ENCODE results near the gene SMYD2.

Gene SMYD2

DNA sequence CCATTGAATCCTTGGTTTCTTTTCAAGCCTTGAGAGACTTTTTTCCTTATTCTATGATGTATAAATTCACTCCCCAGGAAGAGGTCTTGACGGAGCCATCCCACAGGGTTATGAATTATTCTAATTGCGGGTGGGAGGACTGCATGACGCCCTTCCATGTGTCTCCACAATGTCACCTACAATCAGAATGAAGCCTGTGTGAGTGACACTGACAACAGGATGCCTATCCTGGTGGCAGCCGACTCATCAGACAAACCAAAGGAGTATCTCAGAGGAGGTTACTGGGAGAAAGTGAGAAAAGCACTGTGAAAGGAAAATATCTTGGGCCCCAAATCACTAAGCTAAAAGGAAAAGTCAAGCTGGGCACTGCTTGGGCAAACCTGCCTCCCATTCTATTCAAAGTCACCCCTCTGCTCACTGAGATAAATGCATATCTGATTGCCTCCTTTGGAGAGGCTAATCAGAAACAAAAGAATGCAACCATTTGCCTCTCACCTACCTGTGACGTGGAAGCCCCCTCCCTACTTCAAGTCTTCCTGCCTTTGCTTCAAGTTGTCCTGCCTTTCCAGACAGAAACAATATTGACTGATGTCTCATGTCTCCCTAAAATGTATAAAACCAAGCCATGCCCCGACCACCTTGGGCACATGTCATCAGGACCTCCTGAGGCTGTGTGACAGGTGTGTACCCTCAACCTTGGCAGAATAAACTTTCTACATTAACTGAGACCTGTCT, 98.4 kb downstream of the SMYD2 start:
- TF ChIP-seq, protein P1, sequence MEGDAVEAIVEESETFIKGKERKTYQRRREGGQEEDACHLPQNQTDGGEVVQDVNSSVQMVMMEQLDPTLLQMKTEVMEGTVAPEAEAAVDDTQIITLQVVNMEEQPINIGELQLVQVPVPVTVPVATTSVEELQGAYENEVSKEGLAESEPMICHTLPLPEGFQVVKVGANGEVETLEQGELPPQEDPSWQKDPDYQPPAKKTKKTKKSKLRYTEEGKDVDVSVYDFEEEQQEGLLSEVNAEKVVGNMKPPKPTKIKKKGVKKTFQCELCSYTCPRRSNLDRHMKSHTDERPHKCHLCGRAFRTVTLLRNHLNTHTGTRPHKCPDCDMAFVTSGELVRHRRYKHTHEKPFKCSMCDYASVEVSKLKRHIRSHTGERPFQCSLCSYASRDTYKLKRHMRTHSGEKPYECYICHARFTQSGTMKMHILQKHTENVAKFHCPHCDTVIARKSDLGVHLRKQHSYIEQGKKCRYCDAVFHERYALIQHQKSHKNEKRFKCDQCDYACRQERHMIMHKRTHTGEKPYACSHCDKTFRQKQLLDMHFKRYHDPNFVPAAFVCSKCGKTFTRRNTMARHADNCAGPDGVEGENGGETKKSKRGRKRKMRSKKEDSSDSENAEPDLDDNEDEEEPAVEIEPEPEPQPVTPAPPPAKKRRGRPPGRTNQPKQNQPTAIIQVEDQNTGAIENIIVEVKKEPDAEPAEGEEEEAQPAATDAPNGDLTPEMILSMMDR (conservative IDR thresholded peaks at IDR 0.05; ENCODE audit: low read depth, low read length) = no peak
- DNase-seq (ENCODE audit: low read depth) = no peak
- H3K4me3 ChIP-seq (ENCODE audit: low read depth, low read length) = no peak overlapping the region

DNA sequence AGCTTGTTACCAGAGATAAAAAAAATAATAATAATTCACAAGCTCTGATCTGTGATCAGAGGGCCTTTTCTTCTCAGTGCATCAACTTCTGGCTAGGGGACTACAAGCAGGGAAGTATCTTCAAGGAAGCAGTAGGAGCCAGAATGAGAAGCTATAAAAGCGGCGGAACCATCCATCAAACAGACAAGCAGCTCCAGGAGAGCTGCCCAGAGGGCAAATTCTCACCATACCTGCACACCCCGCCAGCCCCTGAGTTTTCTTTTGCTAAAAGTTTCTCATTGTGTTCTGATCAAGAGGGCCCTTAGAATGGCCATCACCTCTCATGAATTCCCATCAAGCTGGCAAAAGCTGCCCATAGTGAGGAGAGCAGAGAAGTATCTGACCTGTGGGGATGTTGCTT, 99.4 kb downstream of the SMYD2 start:
- no peak for DNase-seq (ENCODE audit: low read depth)
- no peak overlapping the region for H3K4me3 ChIP-seq (ENCODE audit: low read depth, low read length)
- TF ChIP-seq, protein P1 (conservative IDR thresholded peaks at IDR 0.05; ENCODE audit: low read depth, low read length) = no peak

DNA sequence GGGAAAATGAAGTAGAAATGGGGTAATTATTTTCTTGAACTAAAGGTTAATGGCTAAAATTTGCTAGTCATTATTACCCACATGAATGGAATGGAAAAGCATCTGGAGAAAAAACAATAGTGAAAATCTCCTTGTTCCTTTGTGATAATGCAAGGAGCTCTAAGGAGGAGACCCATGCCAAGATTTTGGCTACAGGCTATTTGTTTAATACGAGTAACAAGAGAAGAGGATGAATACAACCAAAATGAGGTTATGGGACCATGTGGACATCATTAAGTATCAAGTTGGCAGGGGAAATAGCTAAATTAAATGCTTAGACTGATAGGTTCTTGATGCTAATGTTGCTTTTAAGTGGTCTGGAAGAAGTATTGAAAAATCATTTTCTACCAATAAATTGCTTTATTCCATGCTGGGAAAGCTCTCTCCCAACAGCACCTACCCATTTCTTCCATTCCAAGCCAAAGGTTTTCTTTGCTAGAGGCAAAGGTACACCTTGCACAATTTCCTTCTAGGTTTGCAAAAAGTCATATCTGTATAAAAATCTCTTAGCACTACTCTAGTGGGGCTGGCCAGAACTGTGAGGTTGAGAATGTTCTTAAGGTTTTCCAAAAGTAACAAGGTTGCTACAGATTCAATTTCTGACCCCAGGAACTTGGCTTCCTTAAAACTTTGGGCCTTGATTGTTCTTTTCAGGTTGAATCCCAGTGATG, 100.2 kb downstream of the SMYD2 start:
- TF ChIP-seq, protein P1 (conservative IDR thresholded peaks at IDR 0.05; ENCODE audit: low read depth, low read length) = no peak
- DNase-seq (ENCODE audit: low read depth) = no peak

DNA sequence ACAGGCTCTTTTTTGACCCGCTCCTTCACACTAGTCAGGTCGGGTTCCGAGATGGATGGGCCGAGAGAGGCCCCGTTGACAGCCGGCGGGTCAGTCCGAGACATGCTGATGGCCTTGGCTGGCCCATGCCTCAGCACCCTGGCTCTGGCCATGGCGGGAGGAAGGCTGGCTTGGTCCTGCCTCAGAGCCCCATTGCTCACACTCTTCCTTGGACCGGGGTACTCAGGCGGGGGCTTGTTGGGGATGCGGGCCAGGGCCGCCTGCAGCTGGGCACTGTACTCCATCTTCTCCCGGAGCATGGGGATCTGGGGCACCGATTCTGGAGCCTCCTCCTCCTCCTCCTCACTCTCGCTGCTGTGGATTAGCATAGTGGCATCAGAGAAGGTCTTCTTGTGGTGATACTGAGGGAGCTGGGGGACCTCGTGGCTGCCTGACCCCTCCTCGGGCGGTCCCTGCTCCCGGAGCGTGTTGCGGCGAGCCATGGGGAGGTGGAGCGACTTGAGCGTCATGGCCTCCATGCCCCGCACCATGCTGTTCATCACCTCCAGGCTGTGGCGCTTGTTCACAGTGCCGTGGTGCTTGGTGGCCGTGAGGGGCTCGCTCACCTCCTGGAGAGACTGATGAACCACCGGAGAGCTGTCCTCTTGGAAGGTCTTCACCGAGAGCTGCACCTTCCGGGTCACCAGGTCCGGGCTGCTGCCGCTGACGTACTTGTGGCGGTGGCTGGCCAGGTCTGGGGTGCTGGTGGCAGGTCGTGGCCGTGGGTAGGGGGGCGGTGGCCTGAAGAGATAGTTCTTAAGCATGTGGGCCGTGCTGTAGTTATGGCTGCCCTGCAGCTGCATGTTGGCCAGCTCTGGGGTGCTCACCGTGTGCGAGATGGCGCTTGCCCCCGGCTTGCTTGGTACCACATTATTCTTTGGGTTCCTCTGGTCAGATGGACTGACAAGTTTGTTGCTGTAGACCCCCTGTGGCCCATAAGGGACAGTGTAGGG, 102.7 kb downstream of the SMYD2 start:
- H3K4me3 ChIP-seq (ENCODE audit: low read depth, low read length) = no peak overlapping the region
- no peak for DNase-seq (ENCODE audit: low read depth)
- TF ChIP-seq, protein P1 (conservative IDR thresholded peaks at IDR 0.05; ENCODE audit: low read depth, low read length) = no peak

More for the DNA sequence above, 100.2 kb downstream of the SMYD2 start:
- H3K4me3 ChIP-seq (ENCODE audit: low read depth, low read length) = no peak overlapping the region

DNA sequence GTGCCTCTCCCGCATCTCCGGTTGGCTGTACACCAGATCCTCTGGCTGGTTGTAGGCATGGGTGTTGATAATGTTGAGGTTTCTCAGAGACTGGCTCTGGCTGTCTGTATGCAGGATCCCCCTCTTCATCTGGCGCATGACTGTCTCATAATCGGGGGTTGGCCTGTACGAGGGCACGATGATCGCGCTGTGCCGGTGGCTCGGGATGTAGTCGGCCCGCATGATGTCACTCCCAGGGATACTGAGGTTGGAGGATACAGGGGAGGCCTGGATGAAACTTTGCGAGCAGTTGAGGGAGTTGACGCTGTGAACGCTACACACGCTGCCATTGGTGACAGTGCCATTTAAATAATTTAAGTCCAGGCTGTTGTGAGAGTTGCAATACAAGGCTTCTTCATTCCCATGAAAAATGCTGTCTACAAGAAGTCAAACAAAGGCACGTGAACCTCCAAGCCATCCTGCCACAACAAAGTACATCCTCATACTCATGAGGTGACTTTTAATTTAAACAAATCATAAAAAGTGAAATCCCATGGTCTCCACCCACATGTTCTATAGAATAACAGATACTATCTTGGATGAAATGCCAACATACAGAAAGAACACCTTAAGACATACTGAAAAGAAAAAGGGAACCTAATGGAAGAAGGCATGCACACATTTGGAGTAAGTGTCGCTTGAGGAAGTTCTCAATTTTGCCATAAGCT, 103.6 kb downstream of the SMYD2 start:
- no peak for DNase-seq (ENCODE audit: low read depth)
- TF ChIP-seq, protein P1 (conservative IDR thresholded peaks at IDR 0.05; ENCODE audit: low read depth, low read length) = no peak
- H3K4me3 ChIP-seq (ENCODE audit: low read depth, low read length) = no peak overlapping the region

DNA sequence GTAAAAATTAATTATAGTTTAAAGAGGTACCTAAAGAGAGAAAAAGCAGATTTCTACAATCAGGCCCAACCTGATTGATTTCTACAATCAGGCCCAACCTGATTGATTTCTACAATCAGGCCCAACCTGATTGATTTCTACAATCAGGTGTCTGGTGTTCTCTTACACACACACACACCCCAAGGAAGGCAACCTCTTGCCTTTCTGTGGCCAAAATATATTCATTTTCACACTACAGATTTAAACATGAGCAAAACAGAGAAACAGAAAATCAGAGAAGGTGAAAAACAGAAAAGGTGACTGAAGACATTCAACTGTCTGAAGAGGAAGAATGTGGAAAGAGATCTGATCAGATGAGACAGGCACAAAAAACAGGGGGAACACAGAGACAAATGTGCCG, 104.5 kb downstream of the SMYD2 start:
- no peak for DNase-seq (ENCODE audit: low read depth)
- no peak overlapping the region for H3K4me3 ChIP-seq (ENCODE audit: low read depth, low read length)
- TF ChIP-seq, protein P1 (conservative IDR thresholded peaks at IDR 0.05; ENCODE audit: low read depth, low read length) = no peak

All from choroid plexus epithelial cell (primary cell).